HG03571 (cell line): ENCODE results near the gene ADAMTS5.

Source experiments
- ATAC-seq: cut with Tn5 transposase; IDR thresholded peaks from one replicate; pipeline ENCODE4 v1.9.1; 2021; ENCODE audit not compliant: unreplicated experiment

Gene ADAMTS5

DNA sequence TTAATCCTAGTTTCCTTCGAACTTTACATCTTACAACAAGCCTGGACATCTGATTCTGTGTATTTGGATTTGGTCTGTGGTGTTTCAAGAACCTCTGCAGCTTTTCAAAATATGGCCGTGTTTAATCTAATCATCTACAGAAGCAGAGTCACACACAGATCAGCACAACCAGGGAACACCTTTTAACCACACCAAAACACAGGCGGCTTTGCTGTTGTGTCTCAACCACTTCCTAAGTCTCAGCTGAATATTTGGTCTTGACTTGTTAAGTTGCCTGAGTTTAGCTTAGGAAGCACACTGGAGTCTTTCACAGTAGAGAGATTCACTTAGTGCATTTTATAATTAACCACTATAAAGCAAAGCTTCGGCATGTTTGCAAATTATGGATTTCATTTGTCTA is 17.1 kb downstream of the ADAMTS5 start:
- ATAC-seq = no peak

DNA sequence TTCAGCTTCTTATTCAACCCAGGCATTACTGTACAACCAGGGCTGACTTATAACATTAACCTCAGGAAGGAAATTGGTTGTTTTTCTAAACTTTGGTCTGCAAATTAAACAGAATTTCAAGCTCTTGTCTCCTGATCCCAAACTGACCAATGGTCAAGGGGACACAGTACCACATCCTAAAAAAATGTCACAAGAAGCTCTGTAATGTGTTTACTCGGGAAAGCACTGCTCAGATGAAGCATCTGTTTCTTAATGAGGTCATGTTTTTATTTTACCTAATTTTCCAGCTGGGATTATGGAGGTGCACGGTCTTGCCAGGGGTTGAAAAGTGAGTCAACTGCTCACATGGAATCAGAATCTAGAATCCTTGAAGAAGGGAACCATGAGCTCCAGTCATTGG is 18.7 kb downstream of the ADAMTS5 start:
- no peak for ATAC-seq

DNA sequence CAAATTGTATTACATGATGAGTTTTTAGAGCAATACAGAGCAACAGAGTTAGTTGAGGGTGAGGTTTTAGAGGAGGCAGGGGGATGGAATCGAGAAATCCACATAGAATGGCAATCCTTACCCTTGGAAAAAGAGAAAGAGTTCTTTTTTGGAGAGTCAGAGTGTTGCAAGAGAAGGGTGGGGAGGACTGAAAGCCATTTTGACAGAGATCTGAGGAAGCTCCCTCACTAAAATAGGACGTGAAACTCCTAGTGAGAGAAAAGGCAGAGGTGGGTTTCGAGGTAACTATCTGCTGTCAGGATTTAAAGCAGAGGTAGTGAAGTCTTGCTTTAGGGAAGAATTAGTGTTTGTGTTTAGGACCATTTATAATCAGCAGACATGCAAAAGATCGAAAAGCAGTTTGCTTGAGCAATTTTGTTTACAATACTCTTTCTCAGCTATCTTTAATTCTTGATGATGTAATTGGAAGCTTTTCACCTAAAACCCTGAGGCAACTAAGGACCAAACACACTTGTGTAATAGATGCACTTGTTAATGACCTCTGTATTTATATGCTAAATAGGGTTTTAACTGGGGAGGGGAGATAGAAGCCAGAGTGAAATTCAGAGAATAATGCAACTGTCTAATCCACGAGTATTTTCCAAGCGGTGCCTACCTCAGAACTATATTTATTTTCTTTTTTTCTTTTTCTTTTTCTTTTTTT is 20.0 kb downstream of the ADAMTS5 start:
- ATAC-seq = no peak

DNA sequence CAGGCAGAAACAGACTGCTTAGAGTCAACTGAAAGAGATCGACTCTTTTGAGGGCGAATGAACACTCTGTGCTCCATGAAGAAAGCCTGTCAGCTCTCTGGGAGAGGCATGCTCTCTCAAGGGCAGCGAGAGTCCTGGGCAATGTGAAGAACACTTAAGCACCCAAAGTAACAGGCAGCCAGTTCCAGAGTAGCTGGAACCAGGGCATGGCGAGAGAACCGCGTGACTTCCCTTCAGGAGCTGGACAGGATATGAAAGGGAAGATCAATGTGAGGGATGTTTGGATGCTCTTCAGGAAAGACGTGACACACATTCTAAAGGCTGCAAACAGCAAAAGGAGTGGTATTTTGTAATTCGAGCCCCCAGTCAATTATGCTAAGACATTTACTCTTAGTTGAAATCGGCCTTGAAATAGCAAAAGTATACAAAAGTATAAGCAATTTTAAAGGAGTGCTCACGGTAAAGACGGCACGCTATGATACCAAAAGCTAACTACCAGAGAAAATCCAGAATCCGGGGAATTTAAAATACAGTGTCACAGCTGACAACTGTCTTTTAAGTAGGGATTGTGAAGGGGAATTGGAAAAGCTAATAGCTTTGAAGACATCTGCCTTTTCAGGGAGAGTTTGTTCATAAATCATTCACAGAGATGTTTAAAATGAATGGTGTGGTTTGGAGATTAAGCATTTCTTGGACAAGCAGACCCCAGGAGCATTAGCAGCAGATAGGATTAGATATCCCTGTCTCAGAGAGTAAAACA is 20.8 kb downstream of the ADAMTS5 start:
- ATAC-seq = no peak

DNA sequence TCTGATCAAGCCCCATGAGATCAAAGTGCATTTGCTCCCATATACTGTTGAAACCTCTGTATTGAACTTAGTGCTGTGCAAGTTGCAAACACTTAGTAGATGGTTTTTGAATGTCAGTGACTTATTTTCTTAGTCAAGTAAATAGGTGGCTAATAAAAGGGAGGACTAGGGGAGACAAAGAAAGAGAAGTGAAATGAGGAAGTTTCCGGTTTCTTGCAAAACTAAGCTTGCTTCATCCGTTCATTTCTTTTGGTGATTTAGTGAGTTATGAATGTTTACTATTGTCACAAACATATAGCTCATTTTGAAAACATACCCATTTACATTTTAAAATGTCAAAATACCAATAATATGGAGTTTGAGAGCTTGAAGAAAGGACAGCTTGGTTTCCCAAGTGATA is 23.0 kb downstream of the ADAMTS5 start:
- ATAC-seq = no peak

DNA sequence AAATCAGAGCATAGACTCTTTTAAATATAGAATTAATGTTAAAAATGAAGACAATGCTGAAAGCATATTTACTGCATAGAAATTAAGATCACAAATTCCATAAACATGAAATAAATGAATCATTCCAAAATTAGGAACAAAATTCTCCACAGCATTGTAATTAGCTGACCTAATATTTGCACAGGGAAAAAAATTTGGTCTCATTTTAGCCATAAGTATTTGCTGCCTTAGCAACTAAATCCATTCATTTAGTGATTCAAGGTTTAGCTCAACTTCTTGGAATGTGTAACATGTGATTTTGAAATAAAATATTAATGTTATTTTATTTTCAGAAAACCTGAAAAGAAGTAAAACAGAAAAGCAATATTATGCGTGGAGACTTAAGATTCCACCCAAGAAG is 25.5 kb downstream of the ADAMTS5 start:
- no peak for ATAC-seq

DNA sequence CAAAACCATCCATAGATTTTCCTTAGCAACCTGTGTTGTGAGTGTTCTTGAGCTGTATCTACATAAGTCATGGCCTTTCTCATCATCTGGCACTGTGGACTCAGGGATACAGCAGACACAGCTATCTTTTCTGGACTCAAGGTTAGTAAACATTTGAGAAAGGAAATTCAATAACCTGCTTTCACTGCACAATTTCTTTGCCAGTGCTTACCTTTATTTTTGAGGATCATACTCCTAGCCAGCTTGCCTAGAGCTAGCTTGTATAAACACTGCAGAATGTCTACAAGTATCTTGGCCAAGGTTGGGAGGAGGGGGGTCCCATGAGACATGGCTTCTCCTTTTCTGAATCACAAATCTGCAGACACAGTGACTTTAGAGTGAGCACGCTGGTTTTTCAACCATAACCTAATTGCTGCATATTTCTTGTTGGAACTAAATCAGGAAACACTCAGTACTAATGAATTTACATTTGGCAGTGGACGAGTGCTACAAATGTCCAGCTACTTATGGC is 27.2 kb downstream of the ADAMTS5 start:
- no peak for ATAC-seq

DNA sequence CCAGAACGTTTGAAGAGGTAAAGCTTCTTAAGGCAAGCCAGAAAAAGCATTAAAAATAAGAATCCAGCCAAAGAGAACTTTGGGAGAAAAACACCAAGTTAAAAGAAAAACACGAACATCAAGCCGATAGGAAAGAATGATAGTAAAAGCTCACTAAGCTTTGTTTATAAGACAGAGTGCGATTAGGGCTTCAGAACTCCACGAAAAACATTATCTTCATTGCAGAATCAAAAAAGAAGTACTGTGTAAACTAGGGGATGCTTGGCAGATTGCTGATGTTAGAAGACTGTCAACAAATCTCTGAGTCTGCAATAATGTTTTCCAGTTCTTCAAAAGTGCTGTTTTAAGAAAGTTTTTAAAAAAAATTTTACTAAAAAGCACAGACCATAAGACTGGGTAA is 30.2 kb downstream of the ADAMTS5 start:
- ATAC-seq = no peak

DNA sequence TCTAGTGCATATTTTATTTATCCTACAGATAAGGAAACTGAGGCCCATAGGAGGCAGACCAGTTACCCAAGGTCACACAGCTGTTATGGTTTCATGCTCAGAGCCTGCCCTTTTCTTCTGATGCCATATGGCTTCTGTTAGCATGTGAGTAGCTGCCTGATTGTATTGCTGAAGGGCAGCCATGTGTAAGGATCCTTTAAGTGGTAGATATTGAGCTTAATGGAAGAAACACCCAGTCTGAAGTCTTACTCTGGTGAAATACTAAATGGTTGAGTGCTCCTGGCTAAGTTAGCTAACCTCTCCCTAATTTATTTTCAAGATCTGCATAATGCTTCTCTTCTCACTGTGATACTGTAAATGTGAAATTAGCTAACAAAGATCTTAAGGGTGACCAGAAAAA is 30.9 kb downstream of the ADAMTS5 start:
- no peak for ATAC-seq

DNA sequence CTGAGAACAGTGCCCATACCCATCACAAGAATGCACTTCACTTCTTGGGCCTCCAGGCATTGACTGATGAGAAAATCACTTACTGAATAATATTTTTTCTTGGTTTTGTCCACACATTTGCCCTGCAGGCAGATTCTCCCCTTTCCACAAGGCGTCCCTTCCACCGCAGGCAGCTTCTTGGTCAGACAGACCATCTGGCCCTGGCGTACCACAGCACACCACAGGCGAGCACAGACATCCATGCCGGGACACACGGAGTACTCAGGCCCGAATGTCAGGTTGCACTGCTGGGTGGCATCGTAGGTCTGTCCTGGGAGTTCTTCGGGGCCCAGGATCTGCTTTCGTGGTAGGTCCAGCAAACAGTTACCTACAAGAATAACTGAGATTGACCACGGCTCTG is 32.5 kb downstream of the ADAMTS5 start:
- no peak for ATAC-seq

DNA sequence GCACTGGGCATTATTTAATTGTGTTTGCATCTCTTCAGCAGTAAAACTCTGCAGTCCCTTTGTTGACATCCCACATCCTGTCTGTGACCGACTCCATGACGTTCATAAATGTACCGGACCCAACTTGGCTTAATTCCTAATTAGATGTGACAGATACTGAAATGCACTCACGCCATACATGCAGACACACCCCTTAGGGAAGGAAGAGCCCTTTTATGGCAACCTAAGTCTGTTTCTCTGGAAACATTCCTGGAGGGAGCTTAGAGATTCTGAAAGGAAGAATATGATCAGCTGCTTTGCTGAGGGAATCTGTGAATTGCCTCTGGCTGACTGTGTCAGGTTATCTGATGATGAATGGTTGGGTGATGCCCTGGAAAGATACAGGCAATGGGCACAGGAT is 33.4 kb downstream of the ADAMTS5 start:
- no peak for ATAC-seq

DNA sequence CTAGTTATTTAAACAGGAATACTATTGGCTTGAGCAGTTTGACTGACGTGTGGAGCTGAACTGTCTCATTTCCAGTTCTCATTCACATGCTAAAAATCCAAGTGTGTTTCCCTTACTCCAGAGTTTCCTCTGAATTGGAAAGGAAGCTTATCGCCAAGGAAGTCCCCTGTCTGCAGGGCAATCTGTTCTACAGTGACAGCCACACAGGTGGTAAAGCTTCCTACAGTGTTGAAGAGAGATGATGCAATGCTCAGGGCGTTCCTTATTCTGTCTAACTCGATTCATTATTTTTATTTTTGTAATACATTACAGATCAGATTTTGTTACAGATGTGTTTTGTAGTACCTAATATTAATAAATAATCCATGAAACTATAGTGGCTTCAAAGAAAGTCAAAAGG is 41.3 kb downstream of the ADAMTS5 start:
- ATAC-seq = no peak

DNA sequence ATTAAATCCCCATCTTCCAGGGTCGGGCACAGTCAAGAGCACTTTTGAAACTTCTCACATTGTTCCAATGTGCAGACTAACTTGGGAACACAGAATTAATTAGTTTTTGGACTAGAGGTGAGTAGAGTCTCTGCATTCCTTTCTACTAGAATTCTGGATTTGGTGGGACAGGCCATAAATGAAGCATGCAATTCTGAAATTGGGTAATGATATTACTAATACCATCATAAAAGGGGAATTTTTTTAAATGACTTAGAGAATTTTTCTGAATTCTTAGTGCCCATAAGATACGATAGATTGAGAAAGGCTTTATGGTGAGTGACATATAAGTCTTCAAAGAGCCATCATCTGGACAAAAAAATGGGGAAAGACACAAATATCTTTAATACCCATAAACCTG is 41.8 kb downstream of the ADAMTS5 start:
- ATAC-seq = no peak

DNA sequence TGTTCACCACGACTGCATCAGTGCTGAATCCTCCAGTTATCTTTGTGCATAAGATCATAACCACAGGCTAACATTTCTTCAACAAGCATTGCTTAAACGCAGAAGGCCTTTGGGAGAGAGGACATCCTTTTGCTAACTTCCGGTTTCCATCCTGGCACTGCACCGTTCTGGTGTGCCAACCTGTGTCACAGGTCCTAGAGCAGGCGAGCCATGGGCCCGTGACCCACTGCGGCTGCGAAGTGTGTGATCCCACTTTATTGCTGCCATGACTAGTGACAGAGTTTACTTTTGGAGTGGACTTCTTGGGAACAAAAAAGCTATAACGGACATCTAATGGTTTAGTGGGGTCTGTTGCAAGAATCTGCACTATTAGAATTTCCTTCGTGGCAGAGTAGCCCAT is 42.9 kb downstream of the ADAMTS5 start:
- ATAC-seq = no peak

DNA sequence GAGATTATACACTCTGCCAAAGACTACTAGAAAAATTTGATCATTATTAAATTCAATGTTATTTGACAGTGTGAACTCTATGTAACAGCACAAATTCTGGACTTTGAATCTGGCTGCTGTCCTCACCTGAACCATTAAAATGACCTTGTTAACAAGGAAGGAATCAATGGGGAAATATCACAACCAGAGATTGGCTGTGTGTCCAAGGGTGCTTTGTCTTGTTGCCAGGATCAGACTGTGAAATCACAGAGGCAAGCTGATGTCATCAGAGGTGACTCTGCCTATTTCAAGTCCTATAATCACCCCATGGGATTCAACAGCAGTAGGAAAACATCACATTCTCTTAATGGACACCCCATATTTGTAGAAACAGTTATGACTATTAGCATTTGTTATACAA is 46.8 kb downstream of the ADAMTS5 start:
- no peak for ATAC-seq

DNA sequence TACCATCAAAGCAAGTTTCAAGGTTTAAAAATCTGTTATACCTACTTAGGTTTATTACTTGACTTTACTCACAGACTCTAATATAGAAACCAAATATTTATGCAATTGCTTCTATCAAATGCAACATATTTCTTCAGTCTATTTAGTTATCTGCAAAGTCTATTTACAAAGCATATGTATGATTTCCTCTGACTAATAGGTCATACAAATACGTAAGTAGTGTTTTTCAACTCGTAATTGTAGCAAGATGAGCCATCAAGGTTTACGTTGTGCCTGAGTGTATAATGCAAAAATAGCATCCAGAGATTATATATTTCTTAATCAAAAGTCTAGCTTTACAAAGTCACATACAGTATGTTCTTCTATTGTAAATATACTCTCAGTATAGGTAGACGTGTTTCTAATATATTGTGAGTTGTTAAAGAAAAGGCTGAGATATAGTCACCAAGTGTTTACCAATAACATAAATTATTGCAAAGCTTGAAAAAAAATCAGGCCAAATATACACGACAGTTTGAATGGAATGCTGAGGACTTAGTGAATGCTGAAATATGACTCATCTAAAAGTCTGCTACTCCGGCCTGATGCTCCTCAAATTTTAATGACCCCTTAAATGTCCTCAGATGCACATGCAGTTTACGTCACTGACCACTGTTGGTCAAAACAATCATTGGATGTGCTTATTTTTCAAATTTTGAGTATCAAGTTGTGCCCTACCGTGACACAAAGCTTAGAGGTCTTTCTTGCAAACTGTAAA is 48.4 kb downstream of the ADAMTS5 start:
- ATAC-seq = no peak

DNA sequence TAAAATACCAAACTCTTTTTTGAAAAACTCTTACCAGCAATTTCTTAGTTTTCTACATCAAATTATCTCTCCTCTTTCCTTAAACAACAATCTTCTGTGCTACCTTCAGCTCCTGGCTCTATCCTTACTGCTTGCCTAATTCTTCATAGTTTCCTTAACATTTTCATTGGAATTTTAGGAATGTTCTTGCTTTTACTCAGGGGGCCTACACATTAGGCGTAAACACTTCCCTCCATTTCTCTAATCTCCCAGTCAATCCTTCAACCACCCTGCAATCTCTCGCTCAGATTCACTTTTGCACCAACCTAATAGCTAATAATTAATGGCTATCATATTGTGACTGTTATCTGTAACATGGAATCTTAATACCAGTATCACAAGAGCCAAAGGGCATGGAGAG is 50.1 kb downstream of the ADAMTS5 start:
- ATAC-seq = no peak

DNA sequence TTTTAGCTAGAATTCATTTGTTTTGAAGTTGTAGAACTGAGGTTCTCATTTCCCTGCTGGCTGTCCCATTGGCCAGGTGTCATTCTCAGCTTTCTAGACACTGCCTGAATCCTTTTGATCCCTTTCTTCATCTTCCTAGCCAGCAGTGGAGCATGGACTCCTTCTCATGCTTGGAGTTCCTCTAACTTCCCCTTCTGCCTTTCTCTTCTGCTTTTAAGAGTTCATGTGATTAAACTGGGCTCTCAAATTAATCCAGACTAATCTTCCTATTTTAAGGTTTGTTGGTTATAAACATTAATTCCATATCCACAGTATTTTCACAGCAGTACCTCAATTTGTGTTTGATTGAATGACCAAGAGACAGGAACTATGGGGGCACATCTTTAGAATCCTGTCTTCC is 52.3 kb downstream of the ADAMTS5 start:
- no peak for ATAC-seq

DNA sequence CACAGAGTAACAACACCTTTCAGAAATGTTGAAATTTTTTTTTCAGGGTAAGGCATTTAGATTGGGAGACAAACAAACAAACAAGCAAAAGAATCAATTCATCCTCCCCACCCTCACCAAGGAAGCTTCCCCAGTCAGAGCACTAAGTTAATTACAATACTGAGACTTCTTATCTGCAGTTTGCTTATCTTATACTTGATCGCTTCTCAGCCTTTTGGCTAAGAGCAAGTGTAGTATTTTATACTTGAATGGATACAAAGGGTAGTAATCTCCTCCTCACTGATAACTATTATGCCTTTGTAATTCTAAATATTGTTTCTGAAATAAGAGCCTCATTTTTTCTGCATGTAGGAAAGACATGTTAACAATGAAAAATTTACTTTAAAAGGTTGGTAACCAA is 54.4 kb downstream of the ADAMTS5 start:
- ATAC-seq = no peak

DNA sequence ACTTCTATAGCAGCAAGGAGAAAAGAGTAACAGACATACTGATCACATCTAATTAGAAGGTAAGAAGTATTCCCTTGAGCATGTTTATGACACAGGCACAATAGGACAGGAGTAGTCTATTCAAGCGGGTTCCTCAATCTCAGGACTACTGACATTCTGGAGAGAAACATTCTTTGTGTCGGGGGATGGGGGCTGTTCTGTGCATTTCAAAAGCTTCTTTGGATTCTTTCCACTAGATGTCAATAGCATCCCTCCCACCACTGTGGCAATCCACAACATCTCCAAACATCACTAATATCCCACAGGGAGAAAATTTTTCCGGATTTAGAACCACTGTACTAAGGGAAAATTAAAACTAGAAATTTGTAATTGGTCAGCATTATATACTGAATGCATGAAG is 56.9 kb downstream of the ADAMTS5 start:
- no peak for ATAC-seq

DNA sequence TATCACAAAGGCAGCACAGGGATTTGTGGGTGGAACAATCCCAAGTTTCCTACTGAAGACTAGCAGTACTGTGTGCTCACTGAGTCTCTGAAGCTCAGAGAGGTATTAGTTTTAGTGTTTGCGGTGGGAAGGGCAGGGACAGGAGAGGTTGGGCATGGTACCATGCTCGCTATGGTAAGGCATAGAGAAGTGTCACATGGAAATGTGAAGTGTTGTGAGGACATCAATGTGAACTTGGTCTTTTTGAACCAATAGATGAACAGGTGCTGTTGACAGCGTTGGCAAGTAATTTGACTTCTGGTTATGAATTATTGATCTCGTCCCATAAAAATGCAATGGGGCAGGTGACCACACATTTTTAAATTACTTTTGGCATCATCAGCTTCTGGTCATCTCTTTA is 65.9 kb downstream of the ADAMTS5 start:
- no peak for ATAC-seq

DNA sequence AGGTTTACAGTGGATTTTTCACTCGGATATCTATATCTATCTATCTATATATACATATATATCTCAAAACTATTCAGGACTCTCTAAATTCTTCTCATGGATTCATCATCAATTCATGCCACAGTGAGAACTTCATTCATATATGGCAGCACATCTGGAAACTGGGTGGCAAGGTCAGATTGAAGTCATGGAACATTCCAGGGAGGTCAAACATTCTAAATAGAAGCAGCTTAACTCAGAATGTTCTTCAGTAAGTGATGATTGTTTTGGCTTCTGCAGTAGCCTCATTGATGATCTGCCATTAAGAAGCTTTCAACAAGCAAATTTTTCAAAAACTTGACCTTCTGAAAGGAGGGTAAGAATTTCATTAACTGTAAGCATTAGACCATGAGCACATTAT is 74.7 kb downstream of the ADAMTS5 start:
- no peak for ATAC-seq
